H1 (cell line): ENCODE results near the gene CYP1A2. TPM values are rescaled to one million over a fixed set of nuclear protein-coding genes. Genes with fewer than 3 reads are reported as not detected.

Experiments
- CTCF ChIA-PET: fragments of 300-600 bp; sonication (Branson Sonifier 250); formaldehyde crosslinking; loops from one replicate; lab custom pipeline; 2021; ENCODE audit not compliant: partially characterized antibody; lab: Charles Lee
- POLR2A ChIA-PET: fragments of 300-600 bp; sonication (Branson Sonifier 250); formaldehyde crosslinking; loops from one replicate; lab custom pipeline; 2021; ENCODE audit warnings: inconsistent platforms; ENCODE audit not compliant: partially characterized antibody; lab: Charles Lee
- DNase-seq, 2 experiments: peaks; one replicate each; pipeline versions ENCODE4 v3.0.0 to v3.0.0-alpha.2; 2010 to 2022; ENCODE audit warnings: low spot score in 2 of 2, low read depth in 1 of 2, mixed read lengths in 1 of 2
- FAIRE-seq: peaks from 2 replicates; lab custom pipeline; 2011; peaks lifted over from hg19 to GRCh38; lab: Jason Lieb, UNC
- H2AFZ ChIP-seq: 2 replicates; pipeline ENCODE4 v1.8.1; 2012; ENCODE audit warnings: low read length, inconsistent platforms
- H2AK5ac ChIP-seq: 2 replicates; pipeline ENCODE4 v1.6.1; 2013; ENCODE audit warnings: low read depth, low read length
- H2BK120ac ChIP-seq: replicated peaks from 2 replicates; pipeline ENCODE3; 2013; ENCODE audit warnings: low read depth, low read length, inconsistent platforms
- H2BK12ac ChIP-seq: 2 replicates; pipeline ENCODE4 v1.6.1; 2013; ENCODE audit warnings: low read depth, low read length
- H2BK15ac ChIP-seq: 2 replicates; pipeline ENCODE4 v1.6.1; 2013; ENCODE audit warnings: low read length
- H2BK20ac ChIP-seq: 2 replicates; pipeline ENCODE4 v1.6.1; 2013; ENCODE audit warnings: low read length
- H2BK5ac ChIP-seq: 2 replicates; pipeline ENCODE4 v1.6.1; 2013; ENCODE audit warnings: low read depth, low read length
- H3K14ac ChIP-seq: 2 replicates; pipeline ENCODE4 v1.6.1; 2013; ENCODE audit warnings: inconsistent platforms; ENCODE audit not compliant: insufficient read length
- H3K18ac ChIP-seq: 2 replicates; pipeline ENCODE4 v1.6.1; 2013; ENCODE audit warnings: low read length; ENCODE audit errors: extremely low read depth
- H3K23ac ChIP-seq: 2 replicates; pipeline ENCODE4 v1.6.1; 2013; ENCODE audit warnings: inconsistent platforms; ENCODE audit not compliant: insufficient read length
- H3K23me2 ChIP-seq: 2 replicates; pipeline ENCODE4 v1.6.1; 2013; ENCODE audit warnings: low read depth, low read length
- H3K27ac ChIP-seq: 2 replicates; pipeline ENCODE4 v1.6.1; 2011; ENCODE audit warnings: low read depth, low read length, inconsistent platforms
- H3K27me3 ChIP-seq, 4 experiments: replicated peaks in 1 of 4; 1 replicate in 1 of 4; 2 replicates in 3 of 4; pipeline versions ENCODE4 v1.6.1 to v1.8.1; 2011 to 2013; ENCODE audit warnings: low read length in 3 of 4, mild to moderate bottlenecking in 3 of 4, inconsistent platforms in 2 of 4, mixed read lengths in 2 of 4, moderate library complexity in 1 of 4; ENCODE audit not compliant: control insufficient read depth in 3 of 4, insufficient read depth in 3 of 4; ENCODE audit errors: extremely low read depth in 1 of 4
- H3K36me3 ChIP-seq, 4 experiments: 2 replicates each; pipeline versions ENCODE4 v1.6.1 to v1.8.1; 2011 to 2013; ENCODE audit warnings: mild to moderate bottlenecking in 4 of 4, low read length in 3 of 4, moderate library complexity in 2 of 4, control low read depth in 1 of 4, inconsistent platforms in 1 of 4; ENCODE audit not compliant: insufficient read depth in 4 of 4, control insufficient read depth in 2 of 4
- H3K4ac ChIP-seq: replicated peaks from 2 replicates; pipeline ENCODE3; 2013; ENCODE audit warnings: low read length, low read depth, mixed read lengths, inconsistent platforms; ENCODE audit not compliant: insufficient read length
- H3K4me1 ChIP-seq, 4 experiments: replicated peaks in 1 of 4; 1 replicate in 1 of 4; 2 replicates in 3 of 4; pipeline versions ENCODE4 v1.6.1 to v1.8.1; 2011 to 2013; ENCODE audit warnings: low read length in 3 of 4, inconsistent platforms in 2 of 4, mixed read lengths in 1 of 4; ENCODE audit not compliant: insufficient read depth in 4 of 4, control insufficient read depth in 3 of 4
- H3K4me2 ChIP-seq, 2 experiments: 2 replicates each; pipeline versions ENCODE4 v1.6.1 to v1.8.1; 2011 to 2013; ENCODE audit warnings: low read depth in 2 of 2, low read length in 2 of 2, control low read depth in 1 of 2, inconsistent platforms in 1 of 2, mild to moderate bottlenecking in 1 of 2; ENCODE audit not compliant: insufficient read depth in 1 of 2
- H3K4me3 ChIP-seq, 4 experiments: fragments of 200-600, 300-600 bp in 1 of 4; sonication (generic), shearing (Covaris generic), sonication (Bioruptor Twin) in 1 of 4; 2 replicates each; pipeline versions ENCODE4 v1.5.1 to v1.8.1; 2011 to 2016; ENCODE audit warnings: low read length in 4 of 4, low read depth in 3 of 4, control low read depth in 2 of 4, inconsistent platforms in 2 of 4, mild to moderate bottlenecking in 2 of 4, mixed read lengths in 1 of 4, moderate library complexity in 1 of 4; ENCODE audit not compliant: insufficient read depth in 2 of 4; ENCODE audit errors: extremely low read depth in 1 of 4
- H3K56ac ChIP-seq: replicated peaks from 2 replicates; pipeline ENCODE3; 2013; ENCODE audit warnings: low read depth, mild to moderate bottlenecking, mixed read lengths, low read length, inconsistent platforms; ENCODE audit not compliant: insufficient read length
- H3K79me1 ChIP-seq: 2 replicates; pipeline ENCODE4 v1.6.1; 2013; ENCODE audit warnings: low read depth, low read length, control low read depth
- H3K79me2 ChIP-seq, 2 experiments: 2 replicates each; pipeline versions ENCODE4 v1.6.1 to v1.8.1; 2012 to 2013; ENCODE audit warnings: low read length in 2 of 2, mild to moderate bottlenecking in 2 of 2, inconsistent platforms in 1 of 2; ENCODE audit not compliant: insufficient read depth in 2 of 2, control insufficient read depth in 1 of 2
- H3K9ac ChIP-seq, 4 experiments: replicated peaks in 1 of 4; 1 replicate in 1 of 4; 2 replicates in 3 of 4; pipeline versions ENCODE4 v1.6.1 to v1.8.1; 2011 to 2013; ENCODE audit warnings: low read depth in 3 of 4, low read length in 3 of 4, control low read depth in 2 of 4, mild to moderate bottlenecking in 2 of 4, moderate library complexity in 2 of 4, inconsistent platforms in 1 of 4; ENCODE audit errors: extremely low read depth in 1 of 4
- H3K9me3 ChIP-seq, 2 experiments: 2 replicates each; pipeline versions ENCODE4 v1.6.1 to v1.8.1; 2012 to 2013; ENCODE audit warnings: mild to moderate bottlenecking in 2 of 2, moderate library complexity in 2 of 2, control low read depth in 1 of 2, inconsistent platforms in 1 of 2, low read depth in 1 of 2, low read length in 1 of 2, mixed read lengths in 1 of 2; ENCODE audit not compliant: insufficient read depth in 2 of 2
- H4K20me1 ChIP-seq, 2 experiments: replicated peaks in 1 of 2; 2 replicates each; pipeline versions ENCODE3 to v1.8.1; 2011 to 2013; ENCODE audit warnings: inconsistent platforms in 2 of 2, low read length in 2 of 2, mild to moderate bottlenecking in 1 of 2; ENCODE audit not compliant: insufficient read depth in 2 of 2, control insufficient read depth in 1 of 2
- H4K5ac ChIP-seq: 2 replicates; pipeline ENCODE4 v1.6.1; 2013; ENCODE audit warnings: low read length, low read depth, mixed read lengths, inconsistent platforms; ENCODE audit not compliant: insufficient read length
- H4K8ac ChIP-seq: 2 replicates; pipeline ENCODE4 v1.8.0; 2013; ENCODE audit warnings: mild to moderate bottlenecking, moderate library complexity, low read length, inconsistent platforms; ENCODE audit not compliant: insufficient read depth; ENCODE audit errors: extremely low read depth
- H4K91ac ChIP-seq: replicated peaks from 2 replicates; pipeline ENCODE3; 2013; ENCODE audit warnings: low read length, mixed read lengths, inconsistent platforms; ENCODE audit not compliant: insufficient read length
- ATF3 ChIP-seq: IDR thresholded peaks from 2 replicates; pipeline ENCODE4 v1.6.1; 2011; ENCODE audit warnings: low read depth, mild to moderate bottlenecking, low read length; ENCODE audit not compliant: insufficient read depth
- BACH1 ChIP-seq: IDR thresholded peaks from 2 replicates; pipeline ENCODE4 v1.6.1; 2012; ENCODE audit warnings: low read length, improper control_type of control experiment
- BRCA1 ChIP-seq: IDR thresholded peaks from 2 replicates; pipeline ENCODE4 v1.6.1; 2012; ENCODE audit warnings: low read depth, low read length, improper control_type of control experiment
- CEBPB ChIP-seq: IDR thresholded peaks from 2 replicates; pipeline ENCODE4 v1.6.1; 2012; ENCODE audit warnings: low read depth, low read length
- CREB1 ChIP-seq: IDR thresholded peaks from 2 replicates; pipeline ENCODE4 v1.6.1; 2012; ENCODE audit warnings: inconsistent platforms
- EGR1 ChIP-seq: IDR thresholded peaks from 2 replicates; pipeline ENCODE4 v1.6.1; 2011; ENCODE audit warnings: low read depth, low read length, borderline replicate concordance
- EZH2 ChIP-seq: fragments of 200-600 bp; sonication (generic); IDR thresholded peaks from 2 replicates; pipeline ENCODE4 v1.7.1; 2012; ENCODE audit warnings: low read depth, mild to moderate bottlenecking, moderate library complexity, low read length, inconsistent platforms; ENCODE audit not compliant: severe bottlenecking
- GTF2F1 ChIP-seq: IDR thresholded peaks from 2 replicates; pipeline ENCODE4 v1.6.1; 2012; ENCODE audit warnings: low read depth, low read length, improper control_type of control experiment, borderline replicate concordance
- PHF8 ChIP-seq: fragments of 200-600 bp; sonication (generic); conservative IDR thresholded peaks from 2 replicates; pipeline ENCODE4 v1.7.1; 2012; ENCODE audit warnings: low read depth, mild to moderate bottlenecking, inconsistent platforms, low read length, moderate library complexity
- POU5F1 ChIP-seq: IDR thresholded peaks from 2 replicates; pipeline ENCODE4 v1.6.1; 2011; ENCODE audit warnings: low read depth, mild to moderate bottlenecking, low read length, moderate library complexity
- RNF2 ChIP-seq: fragments of 200-900, 300-1000 bp; sonication (generic); IDR thresholded peaks from 2 replicates; pipeline ENCODE4 v1.7.1; 2016; ENCODE audit warnings: borderline replicate concordance, low read depth, mild to moderate bottlenecking, antibody characterized with exemption, low read length; ENCODE audit not compliant: poor library complexity, severe bottlenecking; ENCODE audit errors: missing control alignments
- SP4 ChIP-seq: IDR thresholded peaks from 2 replicates; pipeline ENCODE4 v1.6.1; 2012; ENCODE audit warnings: low read length, inconsistent platforms
- SRF ChIP-seq: IDR thresholded peaks from 2 replicates; pipeline ENCODE4 v1.6.1; 2011; ENCODE audit warnings: mild to moderate bottlenecking, low read depth, low read length, moderate library complexity
- TAF1 ChIP-seq: IDR thresholded peaks from 2 replicates; pipeline ENCODE4 v1.6.1; 2011; ENCODE audit warnings: mild to moderate bottlenecking, low read depth, low read length
- WGBS, 2 experiments: shearing (Covaris generic) in 1 of 2; methylation state at CpG; one replicate each; pipeline versions ENCODE4 v1.1.6 to v1.1.7; 2013 to 2015; ENCODE audit warnings: low lambda C conversion rate in 2 of 2, mixed read lengths in 2 of 2, inconsistent platforms in 1 of 2, low coverage in 1 of 2, missing lambda C conversion rate in 1 of 2; ENCODE audit not compliant: insufficient replicate concordance in 2 of 2, insufficient coverage in 1 of 2, insufficient read length in 1 of 2; ENCODE audit errors: extremely low coverage in 1 of 2, missing lambda C conversion rate in 1 of 2; 5-methylcytosine and 5-hydroxymethylcytosine counted together
- polyA plus RNA-seq, 7 experiments: library from polyadenylated mRNA; depleted of rRNA in 3 of 7; stranded (reverse) in 5 of 7; unstranded in 2 of 7; fragments of >200 nt in 5 of 7; fragments of 200-250 nt in 2 of 7; gene quantifications; 1 replicate in 5 of 7; 2 replicates in 1 of 7; 4 replicates in 1 of 7; pipeline versions ENCODE4 v1.2.1 to v1.2.3, GENCODE V29; 2011 to 2013; ENCODE audit warnings: missing spikeins in 2 of 7, mixed read lengths in 2 of 7
- total RNA-seq: library from RNA; stranded (reverse); fragmentation: NEBNext Ultra II Directional; extraction: Animal tissue kit (Norgen Biotek cat#: 25700); gene quantifications from 2 replicates; pipeline ENCODE4 v1.2.1, GENCODE V29; 2021

Gene CYP1A2
- total and polyA plus RNA-seq, 2 of the 8 experiments (the other 6 are each of a cell fraction or from before 2014, with no cell fraction given): not detected

GRCh38 chr15:74758736-74759135 lies 10.1 kb downstream of the CYP1A2 start:
- Histone ChIP-seq H2BK5ac (no peak overlapping the region), H2AK5ac (no peak overlapping the region), H2BK20ac (no peak overlapping the region), H4K8ac (no peak overlapping the region), H2BK15ac (no peak overlapping the region), H3K9ac (no peak overlapping the region), H3K27me3 (no peaks in the 10 kb centered on the region; a peak in 1 of 7 replicates), H4K91ac (no peak overlapping the region), H3K9me3 (no peaks in the 10 kb centered on the region), H4K5ac (no peak overlapping the region), H3K27ac (no peak overlapping the region), H2BK12ac (no peak overlapping the region), H3K18ac (no peak overlapping the region), H2AFZ (no peak overlapping the region), H4K20me1 (no peaks in the 10 kb centered on the region), H3K79me1 (no peaks in the 10 kb centered on the region), H2BK120ac (no peak overlapping the region), H3K36me3 (no peaks in the 10 kb centered on the region), H3K4ac (no peak overlapping the region), H3K79me2 (no peaks in the 10 kb centered on the region), H3K4me2 (no peak overlapping the region), H3K4me1 (peaks cover 0 to 7% (median 3%) of the 10 kb centered on the region in 4 experiments; a peak in 4 of 7 replicates), H3K14ac (no peak overlapping the region), H3K4me3 (no peak overlapping the region), H3K56ac (no peak overlapping the region), H3K23me2 (no peaks in the 10 kb centered on the region; the same call in 1 of the 2 replicates), H3K23ac (no peak overlapping the region)
- POLR2A ChIA-PET: interaction anchor here (0.6 to 5.9 kb wide), 9 partner anchors 8 to 131 kb away, joined by 3 to 82 read pairs (median 32); partner anchors contain the start of genes CYP1A1, CYP1A2, MPI and ULK3
- no peak for FAIRE-seq
- DNase-seq: no peak
- 93% methylated on average over 8 of the region's 8 CpGs; no CpG with 5 or more reads in 1 of the 2 experiments for WGBS, 2 experiments
- CTCF ChIA-PET: interaction anchor here (0.6 to 53.7 kb wide), 8 partner anchors 10 to 1151 kb away, joined by 3 to 1439 read pairs (median 3); partner anchors contain the start of genes CLK3 and CYP1A2
- TF ChIP-seq CREB1 (no peak), RNF2 (no peak), EZH2 (no peak), PHF8 (no peak), POU5F1 (no peak), ATF3 (no peak), SRF (no peak), GTF2F1 (no peak), TAF1 (no peak), CEBPB (no peak), BRCA1 (no peak), EGR1 (no peak), SP4 (no peak), BACH1 (no peak)
